ENCODE data around the gene EZR.

Gene EZR

GRCh38 chr6:158815907-158816306, 3.3 kb downstream of the EZR start:
- POLR2A ChIA-PET: interaction anchor here (1.1 kb wide), 1 partner anchor 184 kb away, joined by 4 read pairs; the partner anchor contains the start of gene RSPH3
- TF ChIP-seq ZNF10 (tag by site-specific recombination; IDR thresholded peaks at IDR 0.05) (no peak), ZNF423 (tag by site-specific recombination; IDR thresholded peaks at IDR 0.05) (no peak), ZIC2 (tag by site-specific recombination; IDR thresholded peaks at IDR 0.05) (no peak), ZNF768 (tag by site-specific recombination; IDR thresholded peaks at IDR 0.05) (no peak), ZNF292 (tag by site-specific recombination; IDR thresholded peaks at IDR 0.05; ENCODE audit: borderline replicate concordance, low read depth) (no peak)
- TF ChIP-seq, protein P1, sequence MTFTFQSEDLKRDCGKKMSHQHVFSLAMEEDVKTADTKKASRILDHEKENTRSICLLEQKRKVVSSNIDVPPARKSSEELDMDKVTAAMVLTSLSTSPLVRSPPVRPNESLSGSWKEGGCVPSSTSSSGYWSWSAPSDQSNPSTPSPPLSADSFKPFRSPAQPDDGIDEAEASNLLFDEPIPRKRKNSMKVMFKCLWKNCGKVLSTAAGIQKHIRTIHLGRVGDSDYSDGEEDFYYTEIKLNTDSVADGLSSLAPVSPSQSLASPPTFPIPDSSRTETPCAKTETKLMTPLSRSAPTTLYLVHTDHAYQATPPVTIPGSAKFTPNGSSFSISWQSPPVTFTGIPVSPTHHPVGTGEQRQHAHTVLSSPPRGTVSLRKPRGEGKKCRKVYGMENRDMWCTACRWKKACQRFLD (tag by site-specific recombination; IDR thresholded peaks at IDR 0.05): no peak
- TF ChIP-seq, protein P2, sequence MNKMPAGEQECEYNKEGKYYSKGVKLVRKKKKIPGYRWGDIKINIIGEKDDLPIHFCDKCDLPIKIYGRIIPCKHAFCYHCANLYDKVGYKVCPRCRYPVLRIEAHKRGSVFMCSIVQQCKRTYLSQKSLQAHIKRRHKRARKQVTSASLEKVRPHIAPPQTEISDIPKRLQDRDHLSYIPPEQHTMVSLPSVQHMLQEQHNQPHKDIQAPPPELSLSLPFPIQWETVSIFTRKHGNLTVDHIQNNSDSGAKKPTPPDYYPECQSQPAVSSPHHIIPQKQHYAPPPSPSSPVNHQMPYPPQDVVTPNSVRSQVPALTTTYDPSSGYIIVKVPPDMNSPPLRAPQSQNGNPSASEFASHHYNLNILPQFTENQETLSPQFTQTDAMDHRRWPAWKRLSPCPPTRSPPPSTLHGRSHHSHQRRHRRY (tag by site-specific recombination; IDR thresholded peaks at IDR 0.05): no peak
- Histone ChIP-seq H3K4me1 (ENCODE audit: control insufficient read depth, insufficient read depth, low read length) (peaks cover 23% of the 10 kb centered on the region), H3K36me3 (ENCODE audit: control insufficient read depth in 2 of 2, insufficient read depth in 1 of 2, low read length in 2 of 2) (peaks cover 3 to 49% of the 10 kb centered on the region in 2 experiments; a peak in 2 of 3 replicates), H3K4me3 (ENCODE audit: low read depth, low read length) (no peak overlapping the region), H3K27ac (ENCODE audit: extremely low read depth, low read depth, low read length) (no peak overlapping the region), H3K9me3 (ENCODE audit: control insufficient read depth, insufficient read depth, low read depth, low read length) (no peaks in the 10 kb centered on the region)
- CTCF ChIA-PET: interaction anchor here (1.4 kb wide), 1 partner anchor 54 kb away, joined by 3 read pairs; no protein-coding TSS in a partner anchor

GRCh38 chr6:158815379-158815724, 3.8 kb downstream of the EZR start:
- Histone ChIP-seq H3K36me3 (ENCODE audit: control insufficient read depth in 2 of 2, insufficient read depth in 1 of 2, low read length in 2 of 2) (peaks cover 3 to 49% of the 10 kb centered on the region in 2 experiments; a peak in 2 of 3 replicates), H3K9me3 (ENCODE audit: control insufficient read depth, insufficient read depth, low read depth, low read length) (no peaks in the 10 kb centered on the region), H3K4me1 (ENCODE audit: control insufficient read depth, insufficient read depth, low read length) (peaks cover 28% of the 10 kb centered on the region), H3K27ac (ENCODE audit: extremely low read depth, low read depth, low read length) (no peak overlapping the region), H3K4me3 (ENCODE audit: low read depth, low read length) (no peak overlapping the region)
- ChIA-PET CTCF (no interaction called here), POLR2A (no interaction called here)
- TF ChIP-seq PATZ1 (tag by site-specific recombination; IDR thresholded peaks at IDR 0.05): no peak
- TF ChIP-seq ZNF157 (tag by site-specific recombination; IDR thresholded peaks at IDR 0.05): no peak
- TF ChIP-seq ZNF521 (tag by site-specific recombination; IDR thresholded peaks at IDR 0.05): no peak
- TF ChIP-seq ZNF514 (tag by site-specific recombination; IDR thresholded peaks at IDR 0.05): no peak
- TF ChIP-seq, protein P3, sequence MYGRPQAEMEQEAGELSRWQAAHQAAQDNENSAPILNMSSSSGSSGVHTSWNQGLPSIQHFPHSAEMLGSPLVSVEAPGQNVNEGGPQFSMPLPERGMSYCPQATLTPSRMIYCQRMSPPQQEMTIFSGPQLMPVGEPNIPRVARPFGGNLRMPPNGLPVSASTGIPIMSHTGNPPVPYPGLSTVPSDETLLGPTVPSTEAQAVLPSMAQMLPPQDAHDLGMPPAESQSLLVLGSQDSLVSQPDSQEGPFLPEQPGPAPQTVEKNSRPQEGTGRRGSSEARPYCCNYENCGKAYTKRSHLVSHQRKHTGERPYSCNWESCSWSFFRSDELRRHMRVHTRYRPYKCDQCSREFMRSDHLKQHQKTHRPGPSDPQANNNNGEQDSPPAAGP (tag by site-specific recombination; IDR thresholded peaks at IDR 0.05): no peak
- TF ChIP-seq ZNF664 (tag by site-specific recombination; IDR thresholded peaks at IDR 0.05): no peak
- TF ChIP-seq ZNF335 (tag by site-specific recombination; conservative IDR thresholded peaks at IDR 0.05): no peak
- no peak for TF ChIP-seq ZNF596 (tag by site-specific recombination; IDR thresholded peaks at IDR 0.05)
- no peak for TF ChIP-seq ZNF548 (tag by site-specific recombination; IDR thresholded peaks at IDR 0.05)

DNA sequence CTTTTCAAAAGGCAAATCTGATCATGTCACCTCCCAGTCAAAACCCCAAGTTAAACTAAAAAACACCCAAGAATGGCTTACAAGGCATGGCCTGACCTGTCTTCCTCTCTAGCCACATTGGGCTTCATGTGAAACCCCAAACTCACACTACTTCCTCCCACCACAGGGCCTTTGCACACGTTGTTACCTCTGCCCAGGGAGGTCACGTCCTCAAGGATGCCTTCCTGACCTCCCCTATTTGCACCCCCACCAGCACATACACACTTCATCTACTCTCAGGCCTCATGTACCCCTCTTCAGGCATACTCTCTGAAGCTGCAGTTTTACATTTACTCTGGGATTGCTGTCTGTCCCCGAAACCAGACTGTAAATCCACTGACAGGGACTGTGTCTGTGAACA, 6.1 kb downstream of the EZR start:
- Histone ChIP-seq H3K4me1 (ENCODE audit: control insufficient read depth, insufficient read depth, low read length) (peaks cover 33% of the 10 kb centered on the region), H3K9me3 (ENCODE audit: control insufficient read depth, insufficient read depth, low read depth, low read length) (no peaks in the 10 kb centered on the region), H3K36me3 (ENCODE audit: control insufficient read depth in 2 of 2, insufficient read depth in 1 of 2, low read length in 2 of 2) (peaks cover 3 to 64% of the 10 kb centered on the region in 2 experiments; a peak in 2 of 3 replicates), H3K4me3 (ENCODE audit: low read depth, low read length) (no peak overlapping the region), H3K27ac (ENCODE audit: extremely low read depth, low read depth, low read length) (no peak overlapping the region)
- CTCF ChIA-PET: interaction anchor here (1.0 to 1.6 kb wide), 2 partner anchors 14 to 592 kb away, joined by 3 to 5 read pairs; no protein-coding TSS in a partner anchor
- TF ChIP-seq ZNF623 (tag by site-specific recombination; IDR thresholded peaks at IDR 0.05): peak; percentile 98
- no peak for TF ChIP-seq ZBTB20 (tag by site-specific recombination; IDR thresholded peaks at IDR 0.05)
- POLR2A ChIA-PET: interaction anchor here (1.5 kb wide), 1 partner anchor 10 kb away, joined by 3 read pairs; no protein-coding TSS in a partner anchor

Measured in HEK293 (cell line).